Effector memory CD4-positive, alpha-beta T cell (primary cell): ENCODE measurements around the gene CWC22.
"Not testable (repeated sequence)": the region's sequence is repeated elsewhere in the genome, so short reads cannot be mapped to it uniquely, and the experiment has no call there.

Source experiments
- DNase-seq, 3 donors: peaks; one replicate each; pipeline ENCODE4 v3.0.0-alpha.2; 2020
- H3K27ac ChIP-seq: 2 replicates; pipeline ENCODE4 v1.7.0; 2013; ENCODE audit warnings: mild to moderate bottlenecking, low read length, moderate library complexity; ENCODE audit not compliant: insufficient read depth, poor library complexity, severe bottlenecking
- H3K27me3 ChIP-seq: replicated peaks from 2 replicates; pipeline ENCODE4 v1.7.0; 2013; ENCODE audit warnings: mild to moderate bottlenecking, low read length; ENCODE audit not compliant: insufficient read depth, control insufficient read depth, poor library complexity, severe bottlenecking
- H3K36me3 ChIP-seq: 2 replicates; pipeline ENCODE4 v1.7.0; 2013; ENCODE audit warnings: mild to moderate bottlenecking, low read length, moderate library complexity; ENCODE audit not compliant: control insufficient read depth, insufficient read depth
- H3K4me1 ChIP-seq: 2 replicates; pipeline ENCODE4 v1.7.0; 2013; ENCODE audit warnings: low read length, mild to moderate bottlenecking; ENCODE audit not compliant: control insufficient read depth, insufficient read depth, poor library complexity, severe bottlenecking
- H3K4me3 ChIP-seq: 2 replicates; pipeline ENCODE4 v1.7.0; 2013; ENCODE audit warnings: low read length, low read depth, mild to moderate bottlenecking; ENCODE audit not compliant: insufficient read depth, poor library complexity, severe bottlenecking
- H3K9me3 ChIP-seq: 2 replicates; pipeline ENCODE4 v1.7.0; 2013; ENCODE audit warnings: mild to moderate bottlenecking, low read length, moderate library complexity; ENCODE audit not compliant: control insufficient read depth

CWC22 gene

DNA sequence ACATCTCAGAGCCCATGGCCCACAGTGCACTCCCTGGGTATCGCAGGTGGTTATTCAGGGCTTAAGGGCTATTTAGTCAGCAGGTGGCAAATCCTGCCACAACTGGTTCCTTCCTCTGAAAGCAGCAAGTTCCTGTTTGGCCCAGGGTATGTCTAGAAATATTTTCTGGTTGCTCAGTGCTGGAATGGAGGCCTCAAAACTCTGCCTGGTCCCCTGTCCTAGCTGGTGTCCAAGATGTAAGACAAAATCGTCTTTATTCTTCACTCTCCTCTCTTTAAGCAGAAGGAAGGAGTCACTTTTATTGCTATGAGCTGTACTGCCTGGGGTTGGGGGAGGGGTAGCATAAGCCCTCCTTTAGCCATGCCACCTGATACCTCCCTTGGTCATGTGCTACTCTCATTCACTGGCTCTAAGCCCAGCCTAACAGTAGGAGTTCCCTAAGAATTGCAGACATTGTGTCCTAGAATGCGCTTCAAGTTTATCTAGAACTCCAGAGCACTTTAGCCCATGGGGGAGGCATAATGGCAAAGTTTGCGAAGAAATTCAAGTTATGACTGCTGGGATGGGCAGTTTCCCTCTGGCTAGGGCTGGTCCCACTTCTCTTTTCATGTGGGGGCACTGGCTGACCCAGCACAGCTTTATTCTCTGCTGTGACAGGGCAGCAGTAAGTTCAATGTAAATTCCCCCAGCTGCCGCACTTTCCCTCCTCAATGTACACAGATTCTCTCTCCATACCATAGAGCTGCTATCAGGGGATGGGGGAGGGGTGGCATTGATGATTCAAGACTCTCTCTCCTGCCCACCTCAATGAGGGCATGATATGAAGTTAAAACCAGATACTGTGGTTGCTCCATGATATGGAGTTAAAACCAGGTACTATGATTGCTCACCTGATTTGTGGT, 27.1 kb upstream of the CWC22 start:
- Histone ChIP-seq H3K27ac (no peak overlapping the region), H3K4me1 (no peaks in the 10 kb centered on the region), H3K27me3 (peaks cover 5% of the 10 kb centered on the region), H3K9me3 (no peaks in the 10 kb centered on the region), H3K36me3 (no peaks in the 10 kb centered on the region), H3K4me3 (no peak overlapping the region)
- no peak for DNase-seq

DNA sequence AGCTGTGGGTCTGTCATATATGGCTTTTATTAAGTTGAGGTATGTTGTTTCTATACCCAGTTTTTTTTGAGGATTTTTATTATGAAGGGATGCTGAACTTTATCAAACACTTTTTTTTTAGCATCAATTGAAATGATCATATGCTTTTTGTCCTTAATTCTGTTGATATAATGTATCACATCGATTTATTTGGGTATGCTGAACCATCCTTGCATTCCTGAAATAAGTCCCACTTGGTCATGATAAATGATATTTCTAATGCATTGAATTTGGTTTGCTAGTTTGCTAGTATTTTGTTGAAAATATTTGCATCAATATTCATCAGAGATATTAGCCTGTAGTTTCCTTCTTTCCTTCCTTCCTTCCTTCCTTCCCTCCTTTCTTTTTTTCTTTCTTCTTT, 22.5 kb upstream of the CWC22 start:
- Histone ChIP-seq H3K27ac (no peak overlapping the region), H3K4me3 (no peak overlapping the region), H3K9me3 (no peaks in the 10 kb centered on the region), H3K27me3 (no peaks in the 10 kb centered on the region), H3K36me3 (no peaks in the 10 kb centered on the region), H3K4me1 (no peaks in the 10 kb centered on the region)
- no peak for DNase-seq

DNA sequence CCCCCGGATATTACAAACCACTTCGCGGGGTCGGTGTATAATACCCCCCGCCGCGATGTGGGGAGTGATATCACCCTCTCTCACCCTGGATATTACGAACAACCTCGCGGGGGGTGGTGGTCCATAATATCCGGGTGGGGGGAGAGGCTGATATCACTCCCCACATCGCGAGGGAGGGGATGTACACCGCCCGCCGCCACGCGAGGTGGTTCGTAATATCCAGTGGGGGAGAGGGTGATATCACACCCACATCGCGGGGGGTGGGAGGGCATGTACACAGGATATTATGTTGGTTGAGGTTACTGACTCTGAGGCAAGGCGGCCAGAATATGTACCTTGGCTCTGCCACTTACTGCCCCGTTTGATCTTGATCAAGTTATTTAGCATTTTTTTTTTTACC, 14.8 kb upstream of the CWC22 start:
- H3K27me3 ChIP-seq, result no peaks in the 10 kb centered on the region
- no peak for DNase-seq
- H3K36me3 ChIP-seq, result no peaks in the 10 kb centered on the region
- H3K4me3 ChIP-seq, result no peak overlapping the region
- H3K27ac ChIP-seq, result no peak overlapping the region
- H3K4me1 ChIP-seq, result no peaks in the 10 kb centered on the region
- no peaks in the 10 kb centered on the region for H3K9me3 ChIP-seq

DNA sequence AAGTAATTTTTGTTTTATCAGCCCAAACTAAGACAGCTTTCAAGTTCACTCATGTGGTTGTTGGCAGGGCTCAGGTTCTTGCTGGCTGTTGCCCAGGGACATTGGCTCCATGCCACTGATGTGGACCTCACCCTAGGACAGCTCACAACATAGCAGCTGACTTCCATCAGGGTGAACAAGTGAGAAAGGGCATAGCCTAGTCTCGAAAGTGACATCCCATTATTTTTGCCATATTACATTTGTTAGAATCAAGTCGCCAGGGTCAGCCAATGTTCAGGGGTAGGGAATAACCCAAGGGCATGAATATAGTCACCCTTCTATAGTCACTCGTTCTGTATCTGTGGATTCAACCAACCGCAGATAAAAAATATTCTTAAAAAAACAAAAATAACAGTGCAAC, 10.7 kb upstream of the CWC22 start:
- Histone ChIP-seq H3K4me1 (no peaks in the 10 kb centered on the region), H3K4me3 (no peak overlapping the region), H3K9me3 (no peaks in the 10 kb centered on the region), H3K27ac (no peak overlapping the region), H3K36me3 (no peaks in the 10 kb centered on the region), H3K27me3 (no peaks in the 10 kb centered on the region)
- DNase-seq, result no peak

DNA sequence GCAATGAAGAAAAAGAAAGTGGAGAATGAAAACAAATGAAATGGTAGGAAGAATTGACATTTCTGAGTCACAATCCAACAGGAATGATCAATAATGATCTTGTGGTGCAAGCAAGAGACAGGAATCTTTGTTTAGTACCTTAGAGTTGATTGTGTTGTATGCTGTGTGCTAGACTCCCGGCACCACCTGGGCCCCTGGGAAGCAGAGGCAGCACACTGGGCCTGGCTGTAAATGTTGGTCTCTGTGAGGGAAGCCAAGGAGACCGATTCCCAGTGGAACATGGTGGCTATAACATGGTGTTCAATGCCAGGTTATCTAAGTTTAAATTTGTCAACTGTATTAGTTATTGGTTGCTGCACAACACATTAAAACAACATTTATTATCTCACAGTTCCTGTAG, 9.8 kb upstream of the CWC22 start:
- H3K9me3 ChIP-seq, result no peaks in the 10 kb centered on the region
- no peak overlapping the region for H3K27ac ChIP-seq
- H3K27me3 ChIP-seq, result no peaks in the 10 kb centered on the region
- no peak for DNase-seq
- no peaks in the 10 kb centered on the region for H3K36me3 ChIP-seq
- no peaks in the 10 kb centered on the region for H3K4me1 ChIP-seq
- H3K4me3 ChIP-seq, result no peak overlapping the region

DNA sequence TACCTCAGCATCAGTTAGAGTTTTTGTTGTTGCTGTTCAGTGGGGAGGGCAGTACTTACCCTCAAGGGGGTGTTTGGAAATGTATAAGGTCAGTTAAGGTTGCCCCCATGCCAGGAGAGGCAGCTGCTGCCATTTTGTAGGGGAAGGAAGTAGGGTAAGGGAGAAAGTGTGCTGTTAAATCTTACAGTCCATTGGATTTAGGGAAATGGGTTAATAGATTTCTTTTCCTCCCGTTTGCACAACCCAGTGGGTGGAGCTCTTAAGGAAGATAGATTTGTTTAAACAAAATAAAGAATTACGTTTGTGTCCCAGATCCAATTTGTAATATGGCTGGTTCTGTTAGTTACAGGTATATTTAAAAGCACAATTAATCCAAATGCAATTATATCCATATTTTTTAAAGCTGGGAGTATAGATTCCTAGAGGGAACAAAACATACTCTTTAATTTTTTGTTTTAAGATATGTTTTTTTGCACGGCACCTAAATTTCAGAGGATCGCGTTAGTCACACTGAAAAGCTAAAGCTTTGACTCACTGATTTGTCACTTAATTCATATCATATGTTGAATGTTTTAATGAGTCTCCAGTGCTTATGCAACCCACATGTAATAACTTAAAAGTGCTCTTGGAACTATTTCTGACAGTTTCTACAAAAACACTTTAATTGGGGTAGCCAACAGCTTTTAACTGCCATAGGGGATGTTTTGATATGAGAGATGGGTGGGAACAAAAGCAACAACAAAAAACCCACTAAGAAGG, 9.0 kb upstream of the CWC22 start:
- no peaks in the 10 kb centered on the region for H3K4me1 ChIP-seq
- DNase-seq, result no peak
- H3K9me3 ChIP-seq, result no peaks in the 10 kb centered on the region
- no peaks in the 10 kb centered on the region for H3K27me3 ChIP-seq
- no peak overlapping the region for H3K4me3 ChIP-seq
- H3K27ac ChIP-seq, result no peak overlapping the region
- H3K36me3 ChIP-seq, result no peaks in the 10 kb centered on the region

DNA sequence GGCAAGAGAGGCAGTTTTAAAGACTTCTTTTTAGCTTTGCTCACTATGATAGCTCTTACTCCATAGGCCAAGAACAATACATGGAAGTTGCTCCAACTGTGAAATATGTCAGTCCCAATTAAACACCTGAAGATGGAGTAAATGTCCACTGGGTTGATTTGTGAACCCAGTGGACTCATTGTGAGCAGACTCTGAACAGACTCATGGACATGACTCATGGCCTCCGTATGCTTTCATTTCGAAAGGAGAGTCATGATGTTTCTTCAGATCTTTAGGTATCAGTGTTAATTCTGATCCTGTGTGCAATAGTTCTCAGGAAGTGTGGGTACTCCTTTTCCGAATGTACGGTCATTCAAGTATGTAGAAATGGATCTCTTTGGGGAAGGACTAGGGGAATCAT, 5.4 kb upstream of the CWC22 start:
- Histone ChIP-seq H3K27ac (no peak overlapping the region), H3K36me3 (no peaks in the 10 kb centered on the region), H3K4me1 (no peaks in the 10 kb centered on the region), H3K9me3 (no peaks in the 10 kb centered on the region), H3K27me3 (no peaks in the 10 kb centered on the region), H3K4me3 (no peak overlapping the region)
- no peak for DNase-seq

DNA sequence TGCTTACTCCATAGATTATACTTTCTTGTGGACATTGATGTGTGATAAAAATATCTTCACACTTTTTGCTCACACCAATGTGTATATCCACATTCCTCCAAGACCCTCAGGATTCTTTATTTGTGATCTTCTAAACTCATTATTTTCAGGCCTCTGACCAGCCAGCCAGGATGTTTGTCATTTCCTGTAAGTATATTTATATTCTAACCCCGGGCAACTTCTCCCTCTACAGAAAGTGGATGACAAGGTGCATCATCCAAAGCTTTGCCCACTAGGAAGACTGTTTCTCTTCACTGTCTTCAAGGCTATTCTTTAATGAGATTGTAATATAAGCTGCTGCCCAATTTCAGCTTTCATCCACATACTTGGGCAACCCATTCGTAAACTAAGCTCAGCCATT, 3.6 kb upstream of the CWC22 start:
- H3K36me3 ChIP-seq, result no peaks in the 10 kb centered on the region
- H3K27me3 ChIP-seq, result no peaks in the 10 kb centered on the region
- no peak overlapping the region for H3K4me3 ChIP-seq
- H3K9me3 ChIP-seq, result no peaks in the 10 kb centered on the region
- peaks cover 6% of the 10 kb centered on the region for H3K4me1 ChIP-seq
- no peak overlapping the region for H3K27ac ChIP-seq
- DNase-seq, result no peak

DNA sequence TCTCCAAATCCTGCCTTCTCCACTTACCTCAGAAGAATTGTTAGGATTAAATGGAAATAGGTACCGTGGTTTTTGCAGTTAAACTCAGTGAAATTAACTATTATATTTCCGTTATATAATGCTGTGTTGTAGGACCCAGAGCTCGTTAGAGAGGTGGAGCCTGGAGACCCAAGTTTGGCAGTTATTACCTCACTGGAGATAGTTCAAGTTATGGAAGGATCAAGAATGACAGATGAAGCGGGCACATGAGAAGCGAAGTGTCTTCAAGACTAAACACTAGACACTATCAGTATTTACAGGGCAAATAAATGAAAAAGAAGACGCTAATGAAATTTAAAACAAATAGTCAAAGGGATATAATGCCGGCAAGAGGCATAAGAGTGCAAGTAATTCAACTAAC, 866 bp downstream of the CWC22 start:
- DNase-seq, result no peak
- no peaks in the 10 kb centered on the region for H3K36me3 ChIP-seq
- peak overlapping the region; percentile 98 for H3K27ac ChIP-seq
- H3K9me3 ChIP-seq, result no peaks in the 10 kb centered on the region
- peaks cover 9% of the 10 kb centered on the region for H3K4me1 ChIP-seq
- H3K27me3 ChIP-seq, result no peaks in the 10 kb centered on the region
- H3K4me3 ChIP-seq, result peak overlapping the region; percentile 93

DNA sequence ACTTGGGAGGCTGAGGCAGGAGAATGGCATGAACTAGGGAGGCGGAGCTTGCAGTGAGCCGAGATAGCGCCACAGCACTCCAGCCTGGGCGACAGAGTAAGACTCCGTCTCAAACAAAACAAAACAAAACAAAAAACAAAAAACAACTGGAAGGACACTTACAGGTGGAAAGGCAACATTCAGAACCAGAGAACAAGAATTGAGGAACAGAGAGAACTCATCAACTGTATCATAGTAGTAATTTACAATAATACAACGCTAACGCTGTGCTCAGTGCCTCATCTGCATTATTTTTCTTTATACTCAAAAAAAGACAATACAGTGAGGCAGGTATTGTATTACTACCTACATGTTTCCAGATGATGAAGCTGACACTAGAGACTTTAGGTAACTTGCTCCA, 1.6 kb downstream of the CWC22 start:
- H3K9me3 ChIP-seq, H3K27ac ChIP-seq, H3K27me3 ChIP-seq, DNase-seq, H3K36me3 ChIP-seq, H3K4me1 ChIP-seq: not testable (repeated sequence)
- peak overlapping the region; percentile 93 for H3K4me3 ChIP-seq
